NB4 (cell line): ENCODE results near the gene COL21A1.

Source experiments
- MAX ChIP-seq: IDR thresholded peaks from 2 replicates; pipeline ENCODE4 v1.6.1; 2011; ENCODE audit warnings: low read depth, low read length
- MYC ChIP-seq: IDR thresholded peaks from 2 replicates; pipeline ENCODE4 v1.6.1; 2011; ENCODE audit warnings: low read depth, low read length
- POLR2A ChIP-seq: IDR thresholded peaks from 2 replicates; pipeline ENCODE4 v1.6.1; 2011; ENCODE audit warnings: mild to moderate bottlenecking; ENCODE audit not compliant: insufficient read length; ENCODE audit errors: extremely low read depth
- TF ChIP-seq, protein P1 (sequence below): IDR thresholded peaks from one replicate; pipeline ENCODE4 v1.5.1; 2012; ENCODE audit warnings: low read depth, low read length

DNA sequence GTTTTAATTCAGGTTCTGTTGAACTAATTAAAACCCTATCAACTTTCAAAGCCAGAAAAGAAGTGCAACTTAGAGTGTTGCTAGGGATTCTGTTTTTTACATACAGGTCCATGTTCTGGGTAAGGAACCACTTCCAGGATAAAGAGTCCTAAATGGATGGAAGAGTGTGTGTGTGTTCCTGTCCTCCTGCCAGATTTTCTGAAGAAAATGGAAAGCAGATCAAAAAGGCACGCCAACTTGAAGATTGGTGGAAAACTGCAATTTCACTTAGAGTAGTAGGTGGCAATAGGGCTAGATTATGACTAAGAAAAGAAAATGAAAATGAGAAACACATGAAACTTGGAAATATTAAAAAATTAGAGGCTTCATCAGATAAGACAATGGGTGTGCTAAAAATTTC lies 85.3 kb downstream of the COL21A1 start:
- TF ChIP-seq POLR2A = no peak
- TF ChIP-seq, protein P1, sequence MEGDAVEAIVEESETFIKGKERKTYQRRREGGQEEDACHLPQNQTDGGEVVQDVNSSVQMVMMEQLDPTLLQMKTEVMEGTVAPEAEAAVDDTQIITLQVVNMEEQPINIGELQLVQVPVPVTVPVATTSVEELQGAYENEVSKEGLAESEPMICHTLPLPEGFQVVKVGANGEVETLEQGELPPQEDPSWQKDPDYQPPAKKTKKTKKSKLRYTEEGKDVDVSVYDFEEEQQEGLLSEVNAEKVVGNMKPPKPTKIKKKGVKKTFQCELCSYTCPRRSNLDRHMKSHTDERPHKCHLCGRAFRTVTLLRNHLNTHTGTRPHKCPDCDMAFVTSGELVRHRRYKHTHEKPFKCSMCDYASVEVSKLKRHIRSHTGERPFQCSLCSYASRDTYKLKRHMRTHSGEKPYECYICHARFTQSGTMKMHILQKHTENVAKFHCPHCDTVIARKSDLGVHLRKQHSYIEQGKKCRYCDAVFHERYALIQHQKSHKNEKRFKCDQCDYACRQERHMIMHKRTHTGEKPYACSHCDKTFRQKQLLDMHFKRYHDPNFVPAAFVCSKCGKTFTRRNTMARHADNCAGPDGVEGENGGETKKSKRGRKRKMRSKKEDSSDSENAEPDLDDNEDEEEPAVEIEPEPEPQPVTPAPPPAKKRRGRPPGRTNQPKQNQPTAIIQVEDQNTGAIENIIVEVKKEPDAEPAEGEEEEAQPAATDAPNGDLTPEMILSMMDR = no peak
- TF ChIP-seq MAX = no peak
- no peak for TF ChIP-seq MYC
